Stimulated activated CD4-positive, alpha-beta T cell treated with anti-CD3 and anti-CD28 coated beads, Interleukin-1b, Interleukin-23, amount 100 ng/mL, for 48 hours (primary cell): Measurements from ENCODE around the gene TADA2A.
"Not testable (repeated sequence)": the region's sequence is repeated elsewhere in the genome, so short reads cannot be mapped to it uniquely, and the experiment has no call there.

Experiments
- DNase-seq: peaks from one replicate; pipeline ENCODE4 v3.0.0-alpha.2; 2020

The TADA2A gene

GRCh38 chr17:37405522-37405921 lies 1.2 kb upstream of the TADA2A start:
- not testable (repeated sequence) for DNase-seq

DNA sequence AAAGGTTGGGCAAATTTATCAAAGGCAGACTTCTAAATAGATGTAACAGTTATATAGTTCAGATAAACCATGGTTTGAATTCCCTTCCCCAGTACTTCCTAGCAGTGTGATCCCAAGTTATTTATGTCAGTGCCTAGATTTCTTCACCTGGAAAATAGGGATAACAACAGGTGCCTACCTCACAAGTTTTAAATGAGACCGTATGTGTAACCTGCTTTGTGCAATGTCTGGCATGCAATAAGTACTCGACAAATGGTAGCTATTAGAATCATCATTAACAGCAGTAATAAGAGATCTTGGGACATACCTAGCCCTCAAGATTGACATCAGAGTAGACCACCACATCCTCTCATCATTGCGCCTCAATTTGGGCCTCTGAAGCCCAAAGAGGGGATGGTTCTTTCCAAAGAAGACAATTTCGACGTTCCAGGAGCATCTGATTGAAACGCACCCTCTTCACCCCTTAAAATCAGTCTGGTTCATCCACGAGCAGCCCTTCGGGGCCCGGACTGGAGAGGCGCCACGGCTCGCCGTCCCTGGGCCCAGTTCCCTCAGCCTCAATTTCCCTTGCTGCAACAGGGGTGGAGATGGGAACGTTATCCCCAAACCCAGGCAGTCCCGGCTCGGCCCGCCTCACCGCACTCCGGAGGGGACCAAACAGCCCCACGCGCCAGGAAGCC lies 591 bp upstream of the TADA2A start:
- no peak for DNase-seq

- not testable (repeated sequence) for DNase-seq
Observed at GRCh38 chr17:37408145-37408479, 1.4 kb downstream of the TADA2A start.

DNA sequence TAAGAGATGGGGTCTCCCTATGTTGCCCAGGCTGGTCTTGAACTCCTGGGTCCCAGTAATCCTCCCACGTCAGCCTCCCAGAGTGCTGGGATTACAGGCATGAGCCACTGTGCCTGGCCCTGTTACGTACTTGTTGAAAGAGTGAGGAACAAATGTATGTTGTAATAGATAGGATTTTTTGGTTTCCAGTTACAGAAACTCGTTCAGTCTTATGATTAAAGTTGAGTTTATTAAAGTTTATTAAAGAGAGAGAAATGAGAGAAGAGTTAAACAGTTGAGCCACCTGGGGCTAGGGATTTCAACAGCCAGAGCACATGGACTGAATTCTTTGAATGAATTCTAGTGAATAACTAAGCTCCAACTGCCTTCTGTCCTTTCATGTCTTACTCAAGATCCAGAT lies 3.7 kb downstream of the TADA2A start:
- no peak for DNase-seq

GRCh38 chr17:37413875-37414519 lies 7.3 kb downstream of the TADA2A start:
- DNase-seq, result no peak

GRCh38 chr17:37417852-37418251 lies 11.2 kb downstream of the TADA2A start:
- no peak for DNase-seq

GRCh38 chr17:37422971-37423625 lies 16.4 kb downstream of the TADA2A start:
- no peak for DNase-seq

- DNase-seq, result no peak
Observed at GRCh38 chr17:37425268-37425667, 18.6 kb downstream of the TADA2A start.

DNA sequence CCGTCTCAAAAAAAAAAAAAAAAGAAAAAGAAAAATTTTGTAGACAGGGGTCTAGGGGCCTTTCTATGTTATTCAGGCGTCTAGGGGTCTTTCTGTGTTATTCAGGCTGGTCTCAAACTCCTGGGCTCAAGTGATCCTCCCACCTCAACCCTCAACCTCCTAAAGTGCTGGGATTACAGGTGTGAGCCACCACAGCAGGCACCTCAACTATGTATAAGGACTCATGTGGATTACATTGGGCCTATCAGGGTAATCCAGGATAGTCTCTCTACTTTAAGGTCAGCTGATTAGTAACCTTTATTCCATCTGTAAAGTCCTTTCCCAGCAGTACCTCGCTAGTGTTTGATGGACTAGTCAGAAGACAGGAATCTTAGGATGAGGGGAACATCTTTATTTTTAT lies 22.4 kb downstream of the TADA2A start:
- DNase-seq, result no peak

- DNase-seq, result no peak
Observed at GRCh38 chr17:37429453-37429852, 22.8 kb downstream of the TADA2A start.

DNA sequence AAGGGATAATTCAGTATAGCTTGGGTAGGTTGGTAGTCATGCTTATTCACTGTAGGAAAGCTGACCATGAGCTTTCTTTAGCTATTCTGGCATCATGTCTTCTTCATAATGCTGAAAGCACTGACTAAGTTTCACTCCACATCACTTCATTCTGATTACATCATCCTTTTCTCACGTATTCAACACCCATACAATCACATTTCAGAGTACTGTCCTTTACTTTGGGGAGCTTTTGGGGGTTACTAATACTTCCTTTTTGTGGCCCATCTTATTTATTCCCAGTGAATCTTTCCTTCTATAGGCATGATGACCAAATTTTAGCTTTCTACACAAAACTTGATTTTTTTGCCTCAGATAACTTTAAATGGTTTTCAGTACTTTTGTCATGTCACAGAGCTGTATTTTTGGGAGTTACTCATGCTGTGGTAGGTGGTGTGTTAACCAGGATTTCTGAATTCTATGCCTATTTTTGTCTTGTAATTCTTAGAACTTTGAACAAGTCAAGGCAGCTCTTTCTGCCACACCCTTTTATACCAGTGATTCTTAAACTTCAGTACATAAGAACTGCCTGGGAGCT lies 23.5 kb downstream of the TADA2A start:
- DNase-seq, result no peak

GRCh38 chr17:37432671-37433070 lies 26.0 kb downstream of the TADA2A start:
- no peak for DNase-seq

DNA sequence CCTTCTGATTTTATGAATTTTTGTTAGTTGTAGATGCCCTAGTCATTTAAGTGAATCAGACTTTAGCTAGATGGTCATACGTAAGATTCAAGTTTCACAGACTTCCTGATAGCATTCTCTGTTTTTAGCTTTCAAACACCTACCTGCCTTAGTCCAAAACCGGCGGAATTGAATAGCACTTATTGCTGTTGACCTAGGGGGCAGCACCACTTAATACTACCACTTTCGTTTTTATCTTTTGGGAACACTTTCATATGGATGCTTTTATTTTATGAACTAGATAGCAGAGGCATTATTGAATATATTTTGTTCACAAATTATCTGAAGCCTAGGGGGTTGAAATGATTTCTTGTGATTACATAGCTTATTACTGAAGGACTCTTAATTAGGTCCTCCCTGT lies 31.5 kb downstream of the TADA2A start:
- no peak for DNase-seq

GRCh38 chr17:37440424-37440823 lies 33.7 kb downstream of the TADA2A start:
- no peak for DNase-seq

GRCh38 chr17:37441369-37442014 lies 34.8 kb downstream of the TADA2A start:
- not testable (repeated sequence) for DNase-seq

- no peak for DNase-seq
Observed at GRCh38 chr17:37446027-37446426, 39.3 kb downstream of the TADA2A start.

DNA sequence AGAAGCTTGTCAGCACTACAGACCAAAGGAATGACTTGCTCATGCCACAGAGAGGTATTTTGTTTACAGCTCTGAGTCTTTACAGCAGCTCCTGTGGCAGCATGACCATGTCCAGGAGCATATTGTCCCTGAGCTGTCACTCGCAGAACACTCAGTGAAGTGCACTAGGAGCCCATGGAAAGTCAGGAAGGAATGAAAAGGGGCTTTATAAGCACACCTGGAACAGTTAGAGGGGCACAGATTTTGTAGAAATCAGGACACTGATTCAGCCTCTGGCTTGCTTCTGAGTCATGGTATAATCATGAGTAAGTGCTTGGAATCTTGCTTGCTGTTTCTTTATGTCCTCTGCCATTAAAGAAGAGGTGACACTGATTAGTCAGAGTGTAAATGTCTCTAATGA lies 41.0 kb downstream of the TADA2A start:
- no peak for DNase-seq

DNA sequence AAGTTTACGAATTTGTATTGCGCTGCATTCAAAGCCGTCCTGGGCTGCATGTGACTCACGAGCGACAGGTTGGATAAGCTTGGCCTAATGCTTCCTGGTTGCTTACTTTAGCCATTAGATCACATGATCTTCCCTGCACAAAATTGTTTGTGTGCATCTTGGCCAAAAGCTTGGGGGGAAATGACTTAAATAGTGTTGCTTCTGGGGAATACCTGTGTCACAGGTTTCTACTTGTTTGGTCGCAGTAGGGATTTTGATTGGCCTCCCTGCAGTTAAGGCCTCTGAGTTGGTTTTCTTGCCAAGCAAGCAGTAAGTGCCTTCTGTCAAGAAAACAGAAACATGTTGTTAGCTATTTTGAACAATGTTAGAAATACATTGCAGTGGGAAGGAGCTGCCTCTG lies 43.4 kb downstream of the TADA2A start:
- DNase-seq, result no peak

DNA sequence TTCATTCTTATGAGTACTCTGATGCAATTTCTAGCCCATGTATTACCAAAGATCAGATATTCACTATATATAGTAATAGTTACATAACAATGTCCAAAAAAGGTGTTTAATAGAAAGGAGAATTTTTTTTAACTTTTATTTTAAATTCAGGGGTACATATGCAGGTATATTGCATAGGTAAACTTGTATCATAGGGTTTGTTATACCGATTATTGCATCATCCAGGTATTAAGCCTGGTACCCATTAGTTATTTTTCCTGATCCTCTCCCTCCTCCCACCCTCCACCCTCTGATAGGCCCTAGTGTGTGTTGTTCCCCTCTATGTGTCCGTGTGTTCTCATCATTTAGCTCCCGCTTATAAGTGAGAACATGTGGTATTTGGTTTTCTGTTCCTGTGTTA lies 51.1 kb downstream of the TADA2A start:
- not testable (repeated sequence) for DNase-seq

DNA sequence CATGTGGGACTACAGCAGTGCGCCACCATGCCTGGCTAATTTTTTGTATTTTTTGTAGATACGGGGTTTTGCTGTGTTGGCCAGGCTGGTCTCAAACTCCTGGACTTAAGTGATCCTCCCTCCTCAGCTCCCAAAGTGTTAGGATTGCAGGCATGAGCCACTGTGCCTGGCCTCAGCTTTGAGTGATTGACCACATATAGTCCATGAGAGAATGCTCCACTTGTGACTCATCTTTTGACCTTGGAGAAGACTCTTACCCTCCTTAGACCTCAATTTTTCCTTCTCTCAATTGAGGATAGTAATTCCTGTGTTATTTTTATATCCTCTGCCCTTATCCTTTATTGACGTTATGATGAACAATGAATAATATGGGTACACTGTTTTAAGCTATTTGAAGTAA lies 52.1 kb downstream of the TADA2A start:
- no peak for DNase-seq

- DNase-seq, result no peak
Observed at GRCh38 chr17:37461668-37462067, 55.0 kb downstream of the TADA2A start.

DNA sequence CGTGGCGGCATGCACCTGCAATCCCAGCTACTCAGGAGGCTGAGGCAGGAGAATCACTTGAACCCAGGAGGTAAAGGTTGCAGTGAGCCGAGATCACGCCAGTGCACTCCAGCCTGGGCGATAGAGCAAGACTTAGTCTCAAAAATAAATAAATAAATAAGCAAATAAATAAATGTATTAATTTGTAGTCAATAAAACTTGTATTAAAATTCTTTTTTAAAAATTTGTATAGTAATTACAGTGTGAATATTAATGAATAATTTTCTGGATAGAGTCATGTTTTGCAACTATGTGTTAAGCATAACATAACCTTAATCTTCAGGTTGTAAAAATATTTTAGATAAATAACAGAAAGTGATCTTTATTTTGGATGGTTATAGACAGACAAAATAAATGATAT lies 55.8 kb downstream of the TADA2A start:
- DNase-seq, result no peak

DNA sequence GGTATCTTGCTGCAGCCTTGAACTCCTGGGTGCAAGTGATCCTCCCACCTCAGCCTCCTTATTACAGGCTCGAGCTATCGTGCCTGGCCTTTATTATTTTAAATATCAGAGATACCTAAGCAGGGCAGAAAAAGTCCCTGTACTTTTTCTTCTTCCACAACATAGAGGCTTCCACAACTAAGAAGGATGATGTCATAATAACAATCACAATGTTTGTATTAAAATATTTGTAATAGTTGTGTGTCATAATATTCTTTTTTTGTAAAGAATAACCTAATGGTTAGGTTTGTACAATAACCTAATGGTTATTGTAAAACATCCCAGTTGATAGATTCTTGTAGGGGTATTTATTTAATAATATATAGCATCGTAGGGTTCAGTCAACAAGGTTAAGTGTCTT lies 56.4 kb downstream of the TADA2A start:
- no peak for DNase-seq
